ENCODE measurements around the gene PNPLA5. TPM values are rescaled to one million over a fixed set of nuclear protein-coding genes. Genes with fewer than 3 reads are reported as not detected.

The PNPLA5 gene
- total and polyA plus RNA-seq, 11 donors, result not detected

DNA sequence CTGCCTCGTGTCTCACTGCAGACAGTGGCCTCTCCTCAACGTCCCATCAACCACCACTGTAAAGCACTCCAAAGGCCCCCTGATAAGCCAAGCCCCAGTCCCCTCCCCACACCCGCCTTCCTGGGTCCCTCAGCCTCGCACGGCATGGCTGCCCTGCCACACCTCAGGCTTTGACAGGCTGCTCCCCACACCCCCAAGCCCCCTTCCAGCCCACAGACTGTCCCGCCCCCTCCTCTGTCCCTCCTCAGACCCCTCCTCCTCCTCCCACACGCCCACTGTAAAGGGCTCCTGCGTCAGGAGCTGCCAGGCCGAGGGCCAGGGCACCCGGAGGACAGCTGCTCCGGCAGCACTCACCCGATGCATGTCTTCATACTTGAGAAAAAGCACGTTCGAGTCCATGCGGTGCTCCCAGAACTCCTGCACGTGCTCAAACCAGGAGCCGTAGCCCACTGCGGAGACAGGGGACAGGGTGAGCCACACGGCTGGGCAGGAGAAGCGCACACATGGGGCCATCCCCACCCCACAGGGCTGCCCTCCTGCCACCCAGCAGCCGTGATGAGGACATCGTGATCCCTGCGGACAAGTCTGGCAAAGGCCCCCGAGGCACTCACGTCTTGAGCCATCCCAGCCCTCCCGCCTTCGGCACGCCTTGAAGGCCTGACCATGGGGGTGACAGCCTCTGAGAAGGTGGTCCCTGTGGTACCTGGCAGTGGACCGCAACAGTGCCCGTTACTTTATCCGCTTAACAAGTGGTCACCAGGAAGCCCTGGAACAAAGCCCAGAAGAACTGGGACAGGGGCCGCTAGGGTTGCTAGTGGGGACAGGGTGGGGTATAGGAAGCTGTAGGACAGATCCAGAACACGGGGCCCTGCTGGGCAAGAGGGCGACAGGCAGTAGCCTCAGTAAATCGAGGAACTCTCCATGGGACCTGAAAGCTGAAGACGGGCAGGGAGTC, 58.2 kb downstream of the PNPLA5 start:
- intact Hi-C loops (cut with DNase I), result loop anchor here in 1 of 10 donors (5.0 kb wide), 1 partner anchor 254 kb away; no protein-coding TSS in a partner anchor

DNA sequence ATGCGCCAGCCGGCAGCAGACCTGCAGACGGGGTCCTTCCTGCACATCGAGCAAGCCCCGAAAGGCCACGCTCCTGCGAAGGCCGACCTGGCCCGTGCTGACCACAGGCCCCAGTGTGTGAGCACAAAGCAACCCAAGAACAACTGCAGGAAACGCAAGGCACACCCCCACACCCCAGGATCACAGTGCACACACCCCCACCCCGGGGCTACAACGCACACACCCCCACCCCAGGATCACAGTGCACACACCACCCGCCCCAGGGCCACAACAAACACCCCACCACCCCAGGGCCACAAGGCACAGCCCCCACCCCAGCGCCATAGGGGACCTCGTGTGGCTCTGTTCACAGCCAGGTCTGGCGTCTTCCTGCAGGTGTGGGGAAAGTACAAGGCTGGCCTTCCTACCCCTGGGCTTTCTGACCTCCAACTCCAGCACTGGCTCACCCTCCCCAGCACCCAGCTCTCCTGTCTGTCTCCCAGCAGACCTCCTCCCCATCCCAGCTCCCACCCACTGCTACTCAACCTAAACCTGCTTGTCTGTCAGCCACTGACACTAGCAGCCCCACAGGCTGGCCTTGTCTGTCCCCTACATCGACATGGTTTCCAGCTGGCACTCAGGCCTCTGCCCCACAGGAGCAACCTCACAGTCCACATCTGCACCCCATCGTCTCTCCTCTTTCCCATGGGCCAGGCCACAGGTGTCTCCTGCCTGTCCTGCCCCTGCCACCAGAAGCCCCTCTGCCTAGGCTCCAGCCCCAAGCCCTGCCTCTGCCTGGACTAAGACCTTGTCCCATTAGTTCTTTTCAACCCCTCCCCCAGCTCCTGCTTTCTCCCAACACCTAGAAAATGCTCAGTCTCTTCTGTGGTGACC, 59.2 kb downstream of the PNPLA5 start:
- intact Hi-C loops (cut with DNase I), result loop anchor here in 1 of 10 donors (5.0 kb wide), 1 partner anchor 255 kb away; no protein-coding TSS in a partner anchor
- H3K27me3 ChIP-seq, result no peaks in the 10 kb centered on the region

More for the DNA sequence above, 58.2 kb downstream of the PNPLA5 start:
- no peak for TF ChIP-seq POLR2A (IDR thresholded peaks at IDR 0.05)
- TF ChIP-seq, protein P1, sequence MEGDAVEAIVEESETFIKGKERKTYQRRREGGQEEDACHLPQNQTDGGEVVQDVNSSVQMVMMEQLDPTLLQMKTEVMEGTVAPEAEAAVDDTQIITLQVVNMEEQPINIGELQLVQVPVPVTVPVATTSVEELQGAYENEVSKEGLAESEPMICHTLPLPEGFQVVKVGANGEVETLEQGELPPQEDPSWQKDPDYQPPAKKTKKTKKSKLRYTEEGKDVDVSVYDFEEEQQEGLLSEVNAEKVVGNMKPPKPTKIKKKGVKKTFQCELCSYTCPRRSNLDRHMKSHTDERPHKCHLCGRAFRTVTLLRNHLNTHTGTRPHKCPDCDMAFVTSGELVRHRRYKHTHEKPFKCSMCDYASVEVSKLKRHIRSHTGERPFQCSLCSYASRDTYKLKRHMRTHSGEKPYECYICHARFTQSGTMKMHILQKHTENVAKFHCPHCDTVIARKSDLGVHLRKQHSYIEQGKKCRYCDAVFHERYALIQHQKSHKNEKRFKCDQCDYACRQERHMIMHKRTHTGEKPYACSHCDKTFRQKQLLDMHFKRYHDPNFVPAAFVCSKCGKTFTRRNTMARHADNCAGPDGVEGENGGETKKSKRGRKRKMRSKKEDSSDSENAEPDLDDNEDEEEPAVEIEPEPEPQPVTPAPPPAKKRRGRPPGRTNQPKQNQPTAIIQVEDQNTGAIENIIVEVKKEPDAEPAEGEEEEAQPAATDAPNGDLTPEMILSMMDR (IDR thresholded peaks at IDR 0.05), result no peak
- no peak overlapping the region for H3K27ac ChIP-seq
- H3K27me3 ChIP-seq, result no peaks in the 10 kb centered on the region
- DNase-seq (no peak), ATAC-seq (no peak)
- H3K36me3 ChIP-seq, result no peaks in the 10 kb centered on the region
- H3K4me3 ChIP-seq, result no peak overlapping the region
- peaks cover 0 to 32% (median 17%) of the 10 kb centered on the region in 12 donors for H3K4me1 ChIP-seq
- H3K9me3 ChIP-seq, result no peaks in the 10 kb centered on the region
- WGBS, 4 donors, result 61 to 67% (median 64%) methylated on average over 30 to 36 of the region's 36 CpGs

DNA sequence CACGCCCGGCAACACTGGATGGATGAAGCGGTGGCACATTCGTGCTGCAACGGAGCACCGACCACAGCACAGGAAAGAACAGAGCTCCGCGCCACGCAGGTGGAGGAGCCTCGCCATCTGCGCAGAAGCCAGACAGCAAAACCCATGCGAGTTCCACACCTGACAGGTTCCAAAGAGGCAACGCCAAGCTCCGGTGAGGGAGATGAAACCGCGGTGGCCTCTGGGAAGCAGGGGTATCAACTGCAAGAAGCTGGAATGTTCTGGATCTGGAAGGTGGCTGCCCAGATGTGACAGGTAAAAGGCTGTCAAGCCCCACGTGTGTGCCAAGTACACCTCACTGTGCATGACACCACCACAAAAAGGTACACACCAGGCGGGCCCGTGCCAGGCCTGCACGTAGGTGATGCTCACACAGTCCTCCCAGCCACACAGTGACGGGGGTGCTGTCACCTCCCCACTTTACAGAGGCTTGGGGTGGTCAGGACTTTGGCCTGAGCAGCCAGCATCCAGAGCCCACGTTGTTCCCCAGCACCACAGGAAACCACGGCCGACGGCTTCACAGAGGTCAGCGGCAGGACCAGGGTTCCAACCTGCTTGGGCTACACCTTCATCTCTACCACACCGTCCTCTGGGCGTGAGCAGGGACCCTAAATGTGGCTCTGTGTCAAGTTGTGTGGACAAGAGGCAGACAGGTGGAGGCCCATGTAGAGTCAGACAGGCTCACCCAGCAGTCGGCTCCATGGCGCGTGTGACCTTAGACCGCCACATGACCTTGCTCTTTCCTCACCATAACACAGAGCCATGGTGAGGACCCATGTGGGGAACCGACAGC, 60.0 kb downstream of the PNPLA5 start:
- intact Hi-C loops (cut with DNase I), result loop anchor here in 1 of 10 donors (5.0 kb wide), 1 partner anchor 256 kb away; no protein-coding TSS in a partner anchor
- TF ChIP-seq POLR2A (IDR thresholded peaks at IDR 0.05), result no peak
- TF ChIP-seq, protein P1 (IDR thresholded peaks at IDR 0.05), result no peak
- no peak overlapping the region for H3K27ac ChIP-seq
- H3K27me3 ChIP-seq, result no peaks in the 10 kb centered on the region
- H3K36me3 ChIP-seq, result no peaks in the 10 kb centered on the region
- ATAC-seq, result no peak
- H3K9me3 ChIP-seq, result no peaks in the 10 kb centered on the region
- H3K4me3 ChIP-seq, result no peak overlapping the region
- WGBS, 4 donors, result 91 to 94% (median 93%) methylated on average over 26 to 33 of the region's 33 CpGs
- peaks cover 0 to 35% (median 18%) of the 10 kb centered on the region in 12 donors for H3K4me1 ChIP-seq
- no peak for DNase-seq

More for the DNA sequence above, 59.2 kb downstream of the PNPLA5 start:
- Histone ChIP-seq H3K36me3 (no peaks in the 10 kb centered on the region), H3K4me3 (no peak overlapping the region), H3K27ac (no peak overlapping the region), H3K9me3 (no peaks in the 10 kb centered on the region), H3K4me1 (peaks cover 0 to 35% (median 18%) of the 10 kb centered on the region in 12 donors)
- DNase-seq, result no peak
- no peak for TF ChIP-seq POLR2A (IDR thresholded peaks at IDR 0.05)
- TF ChIP-seq, protein P1 (IDR thresholded peaks at IDR 0.05), result no peak
- 80 to 96% (median 89%) methylated on average over 12 to 18 of the region's 18 CpGs for WGBS, 4 donors
- no peak for ATAC-seq

All from heart left ventricle (tissue), 16 donors.